Tibial nerve (tissue), 4 donors: ENCODE measurements around the gene YWHAG. TPM values are rescaled to one million over a fixed set of nuclear protein-coding genes. Genes with fewer than 3 reads are reported as not detected.

Experiments
- DNase-seq, 2 donors: peaks; one replicate each; pipeline ENCODE4 v3.0.0-alpha.2; 2019; ENCODE audit warnings: low spot score in 2 of 2
- H3K27ac ChIP-seq, 4 donors: fragments of 200-600 bp; sonication (generic) in 3 of 4; one replicate each; pipeline ENCODE4 v1.5.1; 2017 to 2019; ENCODE audit warnings: mild to moderate bottlenecking in 1 of 4
- H3K27me3 ChIP-seq, 2 donors: fragments of 200-600 bp; sonication (generic) in 1 of 2; one replicate each; pipeline versions ENCODE4 v1.5.1 to v1.6.0; 2017 to 2019
- H3K36me3 ChIP-seq, 3 donors: fragments of 200-600 bp; sonication (generic); one replicate each; pipeline ENCODE4 v1.5.1; 2018 to 2019
- H3K4me1 ChIP-seq, 4 donors: fragments of 200-600 bp; sonication (generic) in 3 of 4; one replicate each; pipeline ENCODE4 v1.5.1; 2017 to 2019
- H3K4me3 ChIP-seq, 4 donors: fragments of 200-600 bp; sonication (generic) in 3 of 4; one replicate each; pipeline ENCODE4 v1.5.1; 2017 to 2019; ENCODE audit warnings: mild to moderate bottlenecking in 1 of 4, moderate library complexity in 1 of 4
- H3K9me3 ChIP-seq, 4 donors: fragments of 200-600 bp; sonication (generic) in 3 of 4; one replicate each; pipeline ENCODE4 v1.5.1; 2017 to 2019
- EP300 ChIP-seq, 2 donors: sonication (generic); formaldehyde crosslinking; IDR thresholded peaks; one replicate each; pipeline ENCODE4 v1.6.1; 2017; ENCODE audit warnings: antibody characterized with exemption in 2 of 2, mild to moderate bottlenecking in 1 of 2
- POLR2A ChIP-seq, 2 donors: fragments of 450-650 bp; IDR thresholded peaks; one replicate each; pipeline ENCODE4 v1.6.1; 2017; ENCODE audit warnings: antibody characterized with exemption in 2 of 2, mild to moderate bottlenecking in 2 of 2, moderate library complexity in 2 of 2
- WGBS, 2 donors: methylation state at CpG; one replicate each; pipeline ENCODE4 v1.1.5; 2018; 5-methylcytosine and 5-hydroxymethylcytosine counted together
- total RNA-seq, 4 donors: library from RNA; depleted of rRNA; stranded (reverse); fragments of >200 nt; gene quantifications; one replicate each; pipeline ENCODE4 v1.1.0, GENCODE V29; 2016
- TF ChIP-seq, protein P1 (sequence below), 5 experiments: fragments of 200-600 bp in 3 of 5; fragments of 450-650 bp in 2 of 5; sonication (generic) in 3 of 5; IDR thresholded peaks; one replicate each; pipeline ENCODE4 v1.5.1; 2016 to 2019; ENCODE audit warnings: antibody characterized with exemption in 5 of 5, mild to moderate bottlenecking in 3 of 5, moderate library complexity in 2 of 5

YWHAG gene
- total RNA-seq, 4 donors from 2014 or later, result 54.9 to 96.6 (median 81.7) TPM

DNA sequence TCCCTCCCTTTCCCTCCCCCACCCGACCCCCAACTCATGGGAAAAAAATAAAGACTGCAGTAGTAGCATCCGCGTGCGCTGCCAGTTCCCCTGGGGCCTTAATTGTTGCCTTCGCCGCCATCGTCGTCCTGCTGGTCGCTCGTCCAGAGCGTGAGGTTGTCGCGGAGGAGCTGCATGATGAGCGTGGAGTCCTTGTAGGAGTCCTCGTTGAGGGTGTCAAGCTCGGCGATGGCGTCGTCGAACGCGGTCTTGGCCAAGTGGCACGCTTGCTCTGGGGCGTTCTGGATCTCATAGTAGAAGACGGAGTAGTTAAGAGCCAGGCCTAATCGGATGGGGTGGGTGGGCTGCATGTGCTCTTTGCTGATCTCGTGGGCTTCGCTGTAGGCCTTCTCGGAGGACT, 29.3 kb downstream of the YWHAG start:
- Histone ChIP-seq H3K27ac (no peak overlapping the region), H3K4me1 (peaks cover 0 to 41% (median 17%) of the 10 kb centered on the region in 4 donors), H3K9me3 (no peaks in the 10 kb centered on the region), H3K36me3 (peaks cover 0 to 38% (median 12%) of the 10 kb centered on the region in 3 donors), H3K27me3 (no peaks in the 10 kb centered on the region), H3K4me3 (no peak overlapping the region)
- no peak for TF ChIP-seq POLR2A (IDR thresholded peaks at IDR 0.05)
- no peak for DNase-seq
- 90 to 96% methylated on average over 29 of the region's 29 CpGs for WGBS, 2 donors

DNA sequence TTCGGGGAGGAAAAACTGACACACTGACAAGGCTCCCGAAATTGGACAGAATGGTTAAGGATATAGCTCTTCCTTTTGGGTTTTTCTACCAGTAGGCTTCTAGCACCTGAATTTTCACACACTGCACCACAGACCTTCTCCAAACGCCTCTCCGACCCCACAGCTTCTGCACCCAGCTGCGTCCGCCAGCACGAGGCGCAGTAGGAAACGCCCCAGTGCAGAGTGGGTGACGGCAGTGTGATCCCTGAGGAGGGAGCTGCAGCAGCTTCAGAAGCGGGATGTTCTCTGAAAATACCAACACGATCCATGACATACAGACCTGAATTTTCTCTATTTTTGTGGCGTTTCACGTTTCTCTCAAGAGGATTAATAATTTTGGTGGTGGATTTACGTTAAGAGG, 30.4 kb downstream of the YWHAG start:
- Histone ChIP-seq H3K4me1 (peaks cover 0 to 30% (median 9%) of the 10 kb centered on the region in 4 donors), H3K27me3 (no peaks in the 10 kb centered on the region), H3K4me3 (no peak overlapping the region), H3K27ac (no peak overlapping the region), H3K36me3 (peaks cover 0 to 44% (median 12%) of the 10 kb centered on the region in 3 donors), H3K9me3 (no peaks in the 10 kb centered on the region)
- 75 to 80% methylated on average over 15 of the region's 15 CpGs for WGBS, 2 donors
- TF ChIP-seq EP300 (IDR thresholded peaks at IDR 0.05), result no peak
- TF ChIP-seq POLR2A (IDR thresholded peaks at IDR 0.05), result no peak
- TF ChIP-seq, protein P1, sequence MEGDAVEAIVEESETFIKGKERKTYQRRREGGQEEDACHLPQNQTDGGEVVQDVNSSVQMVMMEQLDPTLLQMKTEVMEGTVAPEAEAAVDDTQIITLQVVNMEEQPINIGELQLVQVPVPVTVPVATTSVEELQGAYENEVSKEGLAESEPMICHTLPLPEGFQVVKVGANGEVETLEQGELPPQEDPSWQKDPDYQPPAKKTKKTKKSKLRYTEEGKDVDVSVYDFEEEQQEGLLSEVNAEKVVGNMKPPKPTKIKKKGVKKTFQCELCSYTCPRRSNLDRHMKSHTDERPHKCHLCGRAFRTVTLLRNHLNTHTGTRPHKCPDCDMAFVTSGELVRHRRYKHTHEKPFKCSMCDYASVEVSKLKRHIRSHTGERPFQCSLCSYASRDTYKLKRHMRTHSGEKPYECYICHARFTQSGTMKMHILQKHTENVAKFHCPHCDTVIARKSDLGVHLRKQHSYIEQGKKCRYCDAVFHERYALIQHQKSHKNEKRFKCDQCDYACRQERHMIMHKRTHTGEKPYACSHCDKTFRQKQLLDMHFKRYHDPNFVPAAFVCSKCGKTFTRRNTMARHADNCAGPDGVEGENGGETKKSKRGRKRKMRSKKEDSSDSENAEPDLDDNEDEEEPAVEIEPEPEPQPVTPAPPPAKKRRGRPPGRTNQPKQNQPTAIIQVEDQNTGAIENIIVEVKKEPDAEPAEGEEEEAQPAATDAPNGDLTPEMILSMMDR (IDR thresholded peaks at IDR 0.05), result no peak
- DNase-seq, result no peak

DNA sequence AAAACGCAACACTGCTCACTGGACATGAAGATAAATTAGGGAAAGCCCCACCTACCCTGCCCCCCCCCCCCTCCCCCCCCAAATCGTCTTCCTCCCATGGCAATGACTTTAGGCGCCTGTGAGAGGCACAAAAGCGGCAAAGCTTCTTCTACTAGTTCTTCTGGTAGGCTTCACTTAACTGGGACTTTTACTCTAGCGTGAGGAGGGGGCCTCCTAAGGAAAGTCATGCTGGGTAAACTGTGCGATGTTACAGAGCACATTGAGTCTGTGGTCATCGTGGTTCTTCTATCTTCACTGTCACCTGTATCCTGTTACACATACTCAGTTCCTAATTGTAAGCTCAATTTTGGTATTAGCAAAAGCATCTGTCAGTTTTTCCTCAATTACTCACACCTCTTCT, 31.2 kb downstream of the YWHAG start:
- Histone ChIP-seq H3K9me3 (no peaks in the 10 kb centered on the region), H3K36me3 (peaks cover 0 to 44% (median 12%) of the 10 kb centered on the region in 3 donors), H3K4me3 (no peak overlapping the region), H3K27me3 (no peaks in the 10 kb centered on the region), H3K27ac (no peak overlapping the region), H3K4me1 (peaks cover 0 to 28% (median 8%) of the 10 kb centered on the region in 4 donors)
- 61 to 65% methylated on average over 7 of the region's 7 CpGs for WGBS, 2 donors
- DNase-seq, result no peak
- TF ChIP-seq POLR2A (IDR thresholded peaks at IDR 0.05) (no peak), EP300 (IDR thresholded peaks at IDR 0.05) (no peak)
- TF ChIP-seq, protein P1 (IDR thresholded peaks at IDR 0.05), result no peak

DNA sequence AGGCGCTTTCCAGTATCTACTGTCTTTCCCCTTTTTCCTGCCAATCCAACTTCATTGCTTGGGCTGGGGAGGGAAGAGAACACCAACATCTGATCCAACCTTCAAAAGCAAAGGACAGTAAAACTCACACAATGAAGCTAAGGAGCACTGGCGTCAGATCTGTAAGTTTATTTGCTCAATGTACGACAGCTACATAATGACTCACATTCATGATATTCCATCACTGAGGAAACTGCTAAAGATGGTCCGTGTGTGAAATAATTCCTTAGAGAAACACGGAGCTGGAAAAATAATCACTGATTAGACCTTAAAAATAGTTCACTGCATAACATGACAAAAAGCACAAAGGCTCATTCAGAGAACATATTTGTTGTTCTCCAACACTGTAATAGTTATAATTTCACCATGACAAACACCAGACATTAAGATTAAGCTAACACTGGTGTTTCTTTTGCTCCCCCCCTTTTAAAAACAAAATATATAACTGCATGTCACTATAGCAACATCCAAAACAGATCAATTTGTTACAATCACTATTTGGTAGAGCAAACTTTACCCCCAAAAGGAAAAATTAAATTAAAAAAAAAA, 32.1 kb downstream of the YWHAG start:
- 42 to 43% methylated on average over 5 of the region's 5 CpGs for WGBS, 2 donors
- Histone ChIP-seq H3K4me1 (peaks cover 0 to 28% (median 6%) of the 10 kb centered on the region in 4 donors), H3K27me3 (no peaks in the 10 kb centered on the region), H3K9me3 (no peaks in the 10 kb centered on the region), H3K4me3 (no peak overlapping the region), H3K36me3 (peaks cover 0 to 44% (median 12%) of the 10 kb centered on the region in 3 donors), H3K27ac (peak overlapping the region in 1 of 4 donors; percentile 10)
- no peak for DNase-seq
- TF ChIP-seq, protein P1 (IDR thresholded peaks at IDR 0.05), result no peak
- no peak for TF ChIP-seq EP300 (IDR thresholded peaks at IDR 0.05)
- TF ChIP-seq POLR2A (IDR thresholded peaks at IDR 0.05), result no peak

DNA sequence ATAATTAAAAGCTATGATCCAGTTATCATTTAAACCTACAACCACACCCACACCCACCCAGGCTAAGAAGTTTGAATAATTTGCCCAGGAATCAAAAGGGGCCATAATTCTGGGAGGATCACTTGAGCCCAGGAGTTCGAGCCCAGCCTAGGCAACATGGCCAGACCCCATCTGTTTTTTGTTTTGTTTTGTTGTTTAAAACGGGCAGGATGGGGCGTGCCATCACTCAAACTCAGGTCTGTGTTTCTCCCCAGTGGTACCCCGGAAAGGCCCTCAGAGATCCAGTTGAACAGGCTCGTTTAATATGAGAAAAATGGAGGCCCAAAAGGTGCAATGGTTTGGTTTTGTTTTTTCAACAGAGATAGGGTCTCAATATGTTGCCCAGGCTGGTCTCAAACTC, 33.0 kb downstream of the YWHAG start:
- 87 to 88% methylated on average over 5 of the region's 5 CpGs for WGBS, 2 donors
- TF ChIP-seq POLR2A (IDR thresholded peaks at IDR 0.05), result no peak
- no peak for TF ChIP-seq EP300 (IDR thresholded peaks at IDR 0.05)
- TF ChIP-seq, protein P1 (IDR thresholded peaks at IDR 0.05), result no peak
- Histone ChIP-seq H3K9me3 (no peaks in the 10 kb centered on the region), H3K27me3 (no peaks in the 10 kb centered on the region), H3K27ac (no peak overlapping the region), H3K4me3 (no peak overlapping the region), H3K36me3 (peaks cover 0 to 44% (median 12%) of the 10 kb centered on the region in 3 donors), H3K4me1 (peaks cover 0 to 26% (median 5%) of the 10 kb centered on the region in 4 donors)
- DNase-seq, result no peak
